Endothelial cell of umbilical vein (primary cell): Measurements from ENCODE around the gene TNRC6C. TPM values are rescaled to one million over a fixed set of nuclear protein-coding genes. Genes with fewer than 3 reads are reported as not detected.

Experiments used
- BruUV-seq: library from RNA; stranded (reverse); fragments of 400-500 nt; replicated peaks from 2 replicates; lab custom pipeline; 2021; lab: Mats Ljungman, UMichigan
- CTCF ChIA-PET: fragments of 300-600, 350-600 bp; sonication (Branson Sonifier 250); formaldehyde crosslinking; loops from one replicate; lab custom pipeline; 2021; ENCODE audit warnings: antibody characterized with exemption, inconsistent platforms; lab: Charles Lee
- POLR2A ChIA-PET: fragments of 300-600, 350-600 bp; sonication (Branson Sonifier 250); formaldehyde crosslinking; loops from one replicate; lab custom pipeline; 2021; ENCODE audit warnings: antibody characterized with exemption, inconsistent platforms; lab: Charles Lee
- DNase-seq: peaks from one replicate; pipeline ENCODE4 v3.0.0-alpha.2; 2011; ENCODE audit warnings: low read depth, low spot score
- FAIRE-seq: peaks from 2 replicates; lab custom pipeline; 2011; peaks lifted over from hg19 to GRCh38; lab: Jason Lieb, UNC
- H2AFZ ChIP-seq: 2 replicates; pipeline ENCODE4 v1.6.0; 2012; ENCODE audit warnings: low read depth, low read length, control low read depth, inconsistent platforms
- H3K27ac ChIP-seq: 2 replicates; pipeline ENCODE4 v1.5.1; 2011; ENCODE audit warnings: low read depth, mild to moderate bottlenecking, control low read depth, low read length, moderate library complexity; ENCODE audit not compliant: insufficient read depth
- H3K27me3 ChIP-seq, 2 experiments: 2 replicates each; pipeline versions ENCODE4 v1.6.0 to v1.6.1; 2011; ENCODE audit warnings: low read length in 2 of 2, mixed read lengths in 1 of 2; ENCODE audit not compliant: control insufficient read depth in 2 of 2, insufficient read depth in 2 of 2
- H3K36me3 ChIP-seq, 2 experiments: 2 replicates in 1 of 2; 3 replicates in 1 of 2; pipeline ENCODE4 v1.5.1; 2011; ENCODE audit warnings: low read length in 2 of 2, mild to moderate bottlenecking in 1 of 2, moderate library complexity in 1 of 2; ENCODE audit not compliant: control insufficient read depth in 2 of 2, insufficient read depth in 2 of 2; ENCODE audit errors: extremely low read depth in 1 of 2
- H3K4me1 ChIP-seq: 3 replicates; pipeline ENCODE4 v1.5.1; 2011; ENCODE audit warnings: mild to moderate bottlenecking, low read length; ENCODE audit not compliant: control insufficient read depth, insufficient read depth; ENCODE audit errors: extremely low read depth
- H3K4me2 ChIP-seq: 2 replicates; pipeline ENCODE4 v1.6.1; 2011; ENCODE audit warnings: low read length, control low read depth, mixed read lengths; ENCODE audit not compliant: insufficient read depth
- H3K4me3 ChIP-seq, 3 experiments: fragments of 200-600 bp in 1 of 3; sonication (generic), shearing (Covaris generic) in 1 of 3; replicated peaks in 1 of 3; 2 replicates each; pipeline ENCODE4 v1.5.1; 2011 to 2016; ENCODE audit warnings: control low read depth in 3 of 3, low read length in 3 of 3, mild to moderate bottlenecking in 2 of 3, inconsistent platforms in 1 of 3, low read depth in 1 of 3, moderate library complexity in 1 of 3; ENCODE audit not compliant: insufficient read depth in 1 of 3
- H3K79me2 ChIP-seq: 2 replicates; pipeline ENCODE4 v1.6.0; 2012; ENCODE audit warnings: low read length, inconsistent platforms; ENCODE audit not compliant: control insufficient read depth, insufficient read depth
- H3K9ac ChIP-seq: replicated peaks from 2 replicates; pipeline ENCODE3; 2011; ENCODE audit warnings: low read length, control low read depth; ENCODE audit not compliant: insufficient read depth; ENCODE audit errors: extremely low read depth
- H3K9me1 ChIP-seq: replicated peaks from 3 replicates; pipeline ENCODE4 v1.6.0; 2011; ENCODE audit warnings: mild to moderate bottlenecking, low read length; ENCODE audit not compliant: control insufficient read depth, insufficient read depth; ENCODE audit errors: extremely low read depth
- H3K9me3 ChIP-seq: replicated peaks from 2 replicates; pipeline ENCODE4 v1.5.1; 2012; ENCODE audit warnings: low read length, inconsistent platforms; ENCODE audit not compliant: control insufficient read depth, insufficient read depth
- H4K20me1 ChIP-seq: replicated peaks from 2 replicates; pipeline ENCODE3; 2011; ENCODE audit warnings: mild to moderate bottlenecking, low read length; ENCODE audit not compliant: control insufficient read depth, insufficient read depth; ENCODE audit errors: extremely low read depth
- FOS ChIP-seq: IDR thresholded peaks from 2 replicates; pipeline ENCODE4 v1.6.1; 2011; ENCODE audit warnings: mild to moderate bottlenecking, low read length, moderate library complexity, borderline replicate concordance; ENCODE audit not compliant: insufficient read depth
- GATA2 ChIP-seq: IDR thresholded peaks from 2 replicates; pipeline ENCODE4 v1.7.0; 2011; ENCODE audit warnings: low read depth, mild to moderate bottlenecking, moderate library complexity, mixed read lengths, low read length; ENCODE audit not compliant: insufficient read length, insufficient read depth
- JUN ChIP-seq: IDR thresholded peaks from 2 replicates; pipeline ENCODE4 v1.6.1; 2011; ENCODE audit warnings: borderline replicate concordance, low read depth; ENCODE audit not compliant: insufficient read length, insufficient read depth
- POLR2A ChIP-seq: IDR thresholded peaks from 2 replicates; pipeline ENCODE4 v1.6.1; 2012; ENCODE audit warnings: low read depth, mild to moderate bottlenecking, control low read depth, low read length
- POLR2AphosphoS5 ChIP-seq: IDR thresholded peaks from 2 replicates; pipeline ENCODE4 v1.6.1; 2012; ENCODE audit warnings: low read depth, mild to moderate bottlenecking, control low read depth, low read length, moderate library complexity; ENCODE audit not compliant: insufficient read depth
- dilution Hi-C: fragments of 300-500 bp; cut with MboI; formaldehyde crosslinking; loops from one replicate; pipeline ENCODE4 v1.15.0; 2019; ENCODE audit warnings: low sequenced_read_pairs; ENCODE audit not compliant: extremely low pct_ligation_motif_present
- intact Hi-C: fragments of 100-400 bp; cut with micrococcal nuclease; formaldehyde crosslinking; loops from one replicate; pipeline ENCODE4 v1.10.0; 2022
- polyA plus RNA-seq, 4 experiments: library from polyadenylated mRNA; depleted of rRNA in 3 of 4; stranded (reverse) in 3 of 4; unstranded in 1 of 4; fragments of >200 nt; gene quantifications; 2 replicates each; pipeline versions ENCODE4 v1.2.1 to v1.2.3, GENCODE V29; 2011 to 2012; ENCODE audit warnings: missing spikeins in 1 of 4
- total RNA-seq: library from RNA; stranded (reverse); gene quantifications from 2 replicates; pipeline ENCODE4 v1.2.3, GENCODE V29; 2021
- TF ChIP-seq, protein P1 (sequence below), 2 donors: IDR thresholded peaks; 1 replicate in 1 of 2; 2 replicates in 1 of 2; pipeline ENCODE4 v1.5.1; 2011; ENCODE audit warnings: low read length in 2 of 2, mild to moderate bottlenecking in 2 of 2, moderate library complexity in 2 of 2, control low read depth in 1 of 2, inconsistent platforms in 1 of 2, low read depth in 1 of 2; ENCODE audit not compliant: insufficient read depth in 1 of 2; ENCODE audit errors: extremely low read depth in 1 of 2

The TNRC6C gene
- total and polyA plus RNA-seq, 2 donors (not counting 3 experiments of a cell fraction or from before 2014, with no cell fraction given), result 2.1 to 17.5 TPM

DNA sequence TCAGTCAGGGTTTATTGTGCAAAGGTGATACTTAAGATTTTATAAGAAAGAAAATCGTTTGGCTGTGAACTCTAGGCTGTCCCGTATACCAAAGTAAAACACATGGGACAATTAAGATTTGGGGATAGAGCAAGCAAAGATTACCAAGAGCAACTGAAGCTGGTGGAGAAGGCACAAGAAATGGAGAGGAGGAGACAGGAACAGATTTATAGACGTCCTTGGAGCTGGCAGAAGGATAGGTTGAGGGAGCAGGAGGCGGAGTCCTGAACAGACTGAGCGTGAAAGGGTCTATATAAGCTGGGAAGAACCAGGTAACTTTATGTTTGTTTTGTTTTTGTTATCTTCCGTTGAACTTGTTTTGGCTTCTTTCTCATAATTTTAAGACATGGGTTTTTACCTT lies 3.8 kb downstream of the TNRC6C start:
- Histone ChIP-seq H3K36me3 (no peaks in the 10 kb centered on the region), H3K4me2 (no peak overlapping the region), H3K9ac (no peak overlapping the region), H4K20me1 (peaks cover 11% of the 10 kb centered on the region), H3K4me1 (peaks cover 18% of the 10 kb centered on the region), H3K9me1 (no peaks in the 10 kb centered on the region), H3K9me3 (no peaks in the 10 kb centered on the region), H3K27me3 (peaks cover 1 to 5% of the 10 kb centered on the region in 2 experiments), H2AFZ (no peak overlapping the region), H3K79me2 (peaks cover 24% of the 10 kb centered on the region), H3K4me3 (no peak overlapping the region), H3K27ac (no peak overlapping the region)
- FAIRE-seq (no peak), DNase-seq (no peak)
- CTCF ChIA-PET, result interaction anchor here (1.1 to 2.0 kb wide), 5 partner anchors 40 to 420 kb away, joined by 3 to 14 read pairs (median 3); no protein-coding TSS in a partner anchor
- dilution Hi-C loops, result no loop called here
- BruUV-seq, result no TSS peak
- TF ChIP-seq FOS (no peak), POLR2AphosphoS5 (no peak), POLR2A (no peak), GATA2 (no peak), JUN (no peak)
- TF ChIP-seq, protein P1, sequence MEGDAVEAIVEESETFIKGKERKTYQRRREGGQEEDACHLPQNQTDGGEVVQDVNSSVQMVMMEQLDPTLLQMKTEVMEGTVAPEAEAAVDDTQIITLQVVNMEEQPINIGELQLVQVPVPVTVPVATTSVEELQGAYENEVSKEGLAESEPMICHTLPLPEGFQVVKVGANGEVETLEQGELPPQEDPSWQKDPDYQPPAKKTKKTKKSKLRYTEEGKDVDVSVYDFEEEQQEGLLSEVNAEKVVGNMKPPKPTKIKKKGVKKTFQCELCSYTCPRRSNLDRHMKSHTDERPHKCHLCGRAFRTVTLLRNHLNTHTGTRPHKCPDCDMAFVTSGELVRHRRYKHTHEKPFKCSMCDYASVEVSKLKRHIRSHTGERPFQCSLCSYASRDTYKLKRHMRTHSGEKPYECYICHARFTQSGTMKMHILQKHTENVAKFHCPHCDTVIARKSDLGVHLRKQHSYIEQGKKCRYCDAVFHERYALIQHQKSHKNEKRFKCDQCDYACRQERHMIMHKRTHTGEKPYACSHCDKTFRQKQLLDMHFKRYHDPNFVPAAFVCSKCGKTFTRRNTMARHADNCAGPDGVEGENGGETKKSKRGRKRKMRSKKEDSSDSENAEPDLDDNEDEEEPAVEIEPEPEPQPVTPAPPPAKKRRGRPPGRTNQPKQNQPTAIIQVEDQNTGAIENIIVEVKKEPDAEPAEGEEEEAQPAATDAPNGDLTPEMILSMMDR (IDR thresholded peaks at IDR 0.05; ENCODE audit: extremely low read depth in 1 of 2, insufficient read depth in 1 of 2, low read depth in 1 of 2, low read length in 2 of 2), result no peak
- intact Hi-C loops, result no loop called here
- POLR2A ChIA-PET, result no interaction called here
